Measurements from ENCODE around the gene SLC7A9. TPM values are rescaled to one million over a fixed set of nuclear protein-coding genes. Genes with fewer than 3 reads are reported as not detected.
"Not testable (repeated sequence)": the region's sequence is repeated elsewhere in the genome, so short reads cannot be mapped to it uniquely, and the experiment has no call there.

Gene SLC7A9
- total RNA-seq, 1 donor from 2014 or later: not detected

GRCh38 chr19:32832825-32833224, 36.7 kb downstream of the SLC7A9 start:
- DNase-seq (ENCODE audit: low spot score); intact Hi-C loops (cut with DNase I): not testable (repeated sequence)

GRCh38 chr19:32832094-32832493, 37.5 kb downstream of the SLC7A9 start:
- intact Hi-C loops (cut with DNase I); DNase-seq (ENCODE audit: low spot score): not testable (repeated sequence)

DNA sequence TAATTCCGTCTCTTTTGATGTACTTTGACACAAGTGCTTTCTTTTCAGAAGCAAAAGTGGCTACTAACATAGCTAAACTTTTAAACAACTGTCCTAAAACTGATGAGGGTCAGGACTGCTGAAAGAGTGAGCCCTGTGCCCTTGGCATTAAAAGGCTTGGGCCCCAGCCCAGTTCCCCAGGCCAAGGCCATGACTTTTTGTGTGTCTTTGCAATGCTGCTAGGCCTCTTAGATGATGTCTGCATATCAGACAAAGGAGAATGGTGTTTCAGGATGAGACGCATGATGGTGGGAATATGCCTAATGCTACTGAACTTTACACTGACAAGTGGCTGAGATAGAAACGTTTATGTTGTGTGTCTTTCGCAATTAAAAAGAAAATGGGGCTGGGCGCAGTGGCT, 38.0 kb downstream of the SLC7A9 start:
- intact Hi-C loops (cut with DNase I): no loop called here
- DNase-seq (ENCODE audit: low spot score): no peak

- no peak for DNase-seq (ENCODE audit: low spot score)
- intact Hi-C loops (cut with DNase I): no loop called here
These were observed 39.1 kb downstream of the SLC7A9 start for GRCh38 chr19:32830231-32831014.

- DNase-seq (ENCODE audit: low spot score): no peak
- intact Hi-C loops (cut with DNase I): no loop called here
These were observed 40.1 kb downstream of the SLC7A9 start for GRCh38 chr19:32829345-32829896.

DNA sequence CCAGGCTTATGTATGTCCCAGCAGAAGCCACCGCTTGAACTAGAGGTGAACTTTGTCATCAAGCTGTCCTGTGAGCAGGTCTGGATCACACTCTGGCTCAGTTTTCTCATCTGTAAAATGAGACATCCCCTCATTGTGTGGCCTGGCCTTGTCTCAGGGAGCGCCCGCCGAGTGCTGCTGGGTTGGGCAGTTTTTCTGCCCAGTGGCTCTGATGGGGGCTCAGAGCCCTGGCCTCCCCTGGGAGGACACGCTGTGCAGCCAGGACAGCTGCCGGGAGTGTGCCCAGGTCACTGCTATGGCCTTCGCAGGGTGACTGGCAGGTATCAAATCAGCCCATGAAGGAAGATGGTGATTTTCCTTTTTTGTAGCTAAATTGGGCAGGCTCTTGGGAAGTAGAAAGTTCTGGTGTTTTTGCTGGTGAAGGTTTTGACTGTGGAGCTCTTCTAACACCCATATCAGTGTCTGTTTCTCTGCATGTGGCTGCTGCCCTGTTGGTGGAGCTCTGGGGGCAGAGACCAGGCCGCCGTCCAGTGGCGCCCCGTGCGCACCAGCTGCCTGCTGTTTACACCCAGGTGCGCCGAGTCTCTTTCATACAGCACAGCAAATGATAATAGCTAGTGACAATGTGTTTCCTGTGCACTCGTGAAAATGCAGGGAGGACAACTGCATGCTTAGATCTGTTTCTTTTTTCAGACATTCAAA, 40.8 kb downstream of the SLC7A9 start:
- no peak for DNase-seq (ENCODE audit: low spot score)
- intact Hi-C loops (cut with DNase I): no loop called here

GRCh38 chr19:32828139-32828538, 41.4 kb downstream of the SLC7A9 start:
- DNase-seq (ENCODE audit: low spot score): no peak
- intact Hi-C loops (cut with DNase I): no loop called here

- DNase-seq (ENCODE audit: low spot score): no peak
- intact Hi-C loops (cut with DNase I): no loop called here
These were observed 44.5 kb downstream of the SLC7A9 start for GRCh38 chr19:32824916-32825608.

GRCh38 chr19:32824191-32824751, 45.3 kb downstream of the SLC7A9 start:
- intact Hi-C loops (cut with DNase I): no loop called here
- DNase-seq (ENCODE audit: low spot score): no peak

GRCh38 chr19:32823747-32824102, 45.8 kb downstream of the SLC7A9 start:
- intact Hi-C loops (cut with DNase I): no loop called here
- DNase-seq (ENCODE audit: low spot score): no peak

DNA sequence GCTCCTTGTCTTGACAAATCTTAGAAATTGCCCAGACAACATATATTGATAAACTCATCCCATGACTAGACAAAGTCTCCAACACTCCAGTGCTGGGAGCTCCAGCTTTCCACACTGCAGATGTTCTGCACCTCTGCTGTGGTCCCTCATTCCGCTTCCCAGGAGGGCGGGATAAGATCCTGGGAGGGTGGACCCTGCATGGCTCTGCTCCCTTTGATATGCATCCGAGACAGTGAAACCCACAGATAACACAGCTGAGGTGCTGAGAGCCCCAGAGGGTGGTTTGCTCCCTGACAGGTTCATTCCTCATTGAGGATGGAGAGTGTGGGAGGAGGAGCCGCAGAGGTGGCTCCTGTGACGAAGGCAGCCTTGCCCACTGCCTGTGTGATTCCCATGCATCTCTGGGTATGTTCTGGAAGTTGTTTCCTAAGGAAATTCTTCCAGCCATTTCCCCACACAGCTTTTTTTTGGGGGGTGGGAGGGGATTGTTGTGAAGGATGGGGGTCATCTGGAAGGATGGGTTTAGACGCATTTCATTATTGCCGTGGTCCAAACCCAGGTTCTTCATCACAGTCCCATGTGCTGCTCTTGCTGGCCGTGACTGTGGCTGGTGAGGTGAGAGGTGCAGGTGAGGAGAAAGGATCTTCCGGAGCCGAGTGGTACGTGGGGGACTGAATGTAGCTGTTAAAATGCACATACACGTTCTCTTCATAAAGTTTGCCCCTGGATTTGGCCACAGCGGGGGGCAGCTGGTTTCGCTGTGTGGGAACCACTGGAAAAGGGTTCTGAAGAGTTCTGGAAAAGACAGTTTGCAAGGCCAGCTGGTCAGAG, 46.4 kb downstream of the SLC7A9 start:
- intact Hi-C loops (cut with DNase I): no loop called here
- DNase-seq (ENCODE audit: low spot score): no peak

- no peak for DNase-seq (ENCODE audit: low spot score)
- intact Hi-C loops (cut with DNase I): no loop called here
These were observed 49.9 kb downstream of the SLC7A9 start for GRCh38 chr19:32819419-32820400.

- DNase-seq (ENCODE audit: low spot score): no peak
- intact Hi-C loops (cut with DNase I): no loop called here
These were observed 51.0 kb downstream of the SLC7A9 start for GRCh38 chr19:32818536-32818935.

GRCh38 chr19:32817569-32818476, 51.7 kb downstream of the SLC7A9 start:
- intact Hi-C loops (cut with DNase I): no loop called here

DNA sequence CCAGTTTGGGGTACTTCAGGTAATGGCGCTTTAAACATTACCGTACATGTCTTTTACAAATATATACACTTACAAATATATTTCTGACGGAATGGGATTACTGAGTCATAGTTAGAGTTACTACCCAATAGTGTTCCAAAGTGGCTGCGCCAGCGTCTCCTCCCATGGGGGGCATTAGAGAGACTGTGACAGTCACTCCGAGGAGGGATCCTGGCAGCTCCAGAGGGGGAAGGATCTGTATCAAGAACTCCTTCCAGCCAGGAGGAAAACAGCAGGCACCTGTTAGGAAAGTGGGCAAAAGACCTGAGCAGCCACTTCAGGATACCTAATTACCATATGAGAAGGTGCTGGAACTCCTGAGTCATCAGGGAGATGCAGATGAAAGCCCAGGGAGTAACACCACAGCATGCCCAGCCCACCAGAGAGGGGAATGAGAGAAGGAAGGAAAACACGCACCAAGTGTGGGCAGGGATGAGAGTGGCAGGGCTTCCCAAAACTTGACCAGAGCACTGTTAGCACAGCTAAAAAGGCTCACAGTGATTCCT, 52.9 kb downstream of the SLC7A9 start:
- intact Hi-C loops (cut with DNase I): no loop called here
- no peak for DNase-seq (ENCODE audit: low spot score)

More at GRCh38 chr19:32817569-32818476, 51.7 kb downstream of the SLC7A9 start:
- no peak for DNase-seq (ENCODE audit: low spot score)

DNA sequence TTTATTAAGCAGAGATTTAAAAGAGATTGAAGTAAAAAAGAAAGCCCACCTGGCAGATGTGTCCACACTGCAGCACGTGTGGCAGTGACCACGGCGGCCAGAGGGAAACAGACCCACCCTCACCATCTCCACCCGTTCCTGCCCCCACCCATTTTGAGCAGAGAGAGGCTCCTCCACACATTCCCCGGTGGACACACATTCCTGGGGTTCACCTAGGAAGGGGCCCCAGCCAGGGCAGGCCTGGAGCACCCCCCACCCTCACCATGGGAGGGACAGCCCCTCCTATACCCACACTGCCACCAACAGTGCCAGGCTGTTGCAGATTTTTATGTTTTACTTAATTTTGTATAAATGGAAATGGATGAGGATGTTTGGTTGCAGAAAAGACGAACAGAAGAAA, 54.9 kb downstream of the SLC7A9 start:
- intact Hi-C loops (cut with DNase I): no loop called here
- DNase-seq (ENCODE audit: low spot score): no peak

Measured in cardiac septum (tissue), 1 donor.